Forelimb muscle (tissue), 1 donor: Measurements from ENCODE around the gene MED15. TPM values are rescaled to one million over a fixed set of nuclear protein-coding genes. Genes with fewer than 3 reads are reported as not detected.
A peak's percentile ranks its signal among the peaks of the same experiment; 100 is the strongest.
"Not testable (repeated sequence)": the region's sequence is repeated elsewhere in the genome, so short reads cannot be mapped to it uniquely, and the experiment has no call there.

Experiments
- DNase-seq: peaks from one replicate; pipeline ENCODE4 v3.0.0-alpha.2; 2013; ENCODE audit warnings: low read depth
- polyA plus RNA-seq: library from polyadenylated mRNA; unstranded; fragments of 120-200 nt; gene quantifications from one replicate; pipeline ENCODE4 v1.2.1, GENCODE V29; 2013; ENCODE audit not compliant: insufficient read length

Gene MED15, protein sequence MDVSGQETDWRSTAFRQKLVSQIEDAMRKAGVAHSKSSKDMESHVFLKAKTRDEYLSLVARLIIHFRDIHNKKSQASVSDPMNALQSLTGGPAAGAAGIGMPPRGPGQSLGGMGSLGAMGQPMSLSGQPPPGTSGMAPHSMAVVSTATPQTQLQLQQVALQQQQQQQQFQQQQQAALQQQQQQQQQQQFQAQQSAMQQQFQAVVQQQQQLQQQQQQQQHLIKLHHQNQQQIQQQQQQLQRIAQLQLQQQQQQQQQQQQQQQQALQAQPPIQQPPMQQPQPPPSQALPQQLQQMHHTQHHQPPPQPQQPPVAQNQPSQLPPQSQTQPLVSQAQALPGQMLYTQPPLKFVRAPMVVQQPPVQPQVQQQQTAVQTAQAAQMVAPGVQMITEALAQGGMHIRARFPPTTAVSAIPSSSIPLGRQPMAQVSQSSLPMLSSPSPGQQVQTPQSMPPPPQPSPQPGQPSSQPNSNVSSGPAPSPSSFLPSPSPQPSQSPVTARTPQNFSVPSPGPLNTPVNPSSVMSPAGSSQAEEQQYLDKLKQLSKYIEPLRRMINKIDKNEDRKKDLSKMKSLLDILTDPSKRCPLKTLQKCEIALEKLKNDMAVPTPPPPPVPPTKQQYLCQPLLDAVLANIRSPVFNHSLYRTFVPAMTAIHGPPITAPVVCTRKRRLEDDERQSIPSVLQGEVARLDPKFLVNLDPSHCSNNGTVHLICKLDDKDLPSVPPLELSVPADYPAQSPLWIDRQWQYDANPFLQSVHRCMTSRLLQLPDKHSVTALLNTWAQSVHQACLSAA
- 43.9 TPM for polyA plus RNA-seq

DNA sequence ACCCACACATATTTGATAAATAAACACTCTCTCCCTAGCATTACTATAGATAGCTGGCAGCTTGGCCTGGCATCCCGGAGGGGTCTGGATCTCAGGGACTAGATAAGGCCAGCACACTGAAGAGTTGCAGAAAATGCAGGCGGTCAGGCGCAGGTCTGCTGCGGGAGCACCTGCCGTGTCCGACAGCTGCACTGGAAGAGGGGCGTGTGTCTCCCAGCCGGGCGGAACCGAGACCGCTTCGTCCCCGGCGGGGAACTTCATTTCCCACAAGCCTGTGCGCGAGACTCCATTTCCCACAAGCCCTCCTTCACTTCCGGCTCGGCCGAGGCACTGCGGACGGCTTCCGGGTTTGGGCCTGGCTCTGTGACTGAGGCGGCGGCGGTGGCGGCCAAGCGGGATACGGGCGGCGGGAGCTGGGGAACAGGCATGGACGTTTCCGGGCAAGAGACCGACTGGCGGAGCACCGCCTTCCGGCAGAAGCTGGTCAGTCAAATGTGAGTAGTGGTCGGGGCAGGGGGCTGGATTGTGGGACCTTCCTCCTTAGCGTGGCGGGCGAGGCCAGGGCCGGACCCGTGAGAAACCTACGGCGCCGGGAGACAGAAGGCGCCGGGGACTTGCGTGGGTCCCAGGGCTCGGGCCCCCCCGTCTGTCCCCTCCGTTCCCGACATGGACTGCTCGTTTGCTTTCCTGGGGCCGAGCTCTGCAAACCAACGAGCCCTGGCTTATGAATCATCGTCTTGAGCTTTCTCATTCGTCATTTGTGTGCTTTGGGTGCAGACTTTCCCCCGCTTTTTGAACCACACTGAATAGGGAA, at the start of gene MED15:
TSS of gene MED15 (plus strand) at position 358 of the 814 bp plus-strand sequence. CDS start at position 427, 69 bp downstream.
- peak; percentile 57 for DNase-seq

DNA sequence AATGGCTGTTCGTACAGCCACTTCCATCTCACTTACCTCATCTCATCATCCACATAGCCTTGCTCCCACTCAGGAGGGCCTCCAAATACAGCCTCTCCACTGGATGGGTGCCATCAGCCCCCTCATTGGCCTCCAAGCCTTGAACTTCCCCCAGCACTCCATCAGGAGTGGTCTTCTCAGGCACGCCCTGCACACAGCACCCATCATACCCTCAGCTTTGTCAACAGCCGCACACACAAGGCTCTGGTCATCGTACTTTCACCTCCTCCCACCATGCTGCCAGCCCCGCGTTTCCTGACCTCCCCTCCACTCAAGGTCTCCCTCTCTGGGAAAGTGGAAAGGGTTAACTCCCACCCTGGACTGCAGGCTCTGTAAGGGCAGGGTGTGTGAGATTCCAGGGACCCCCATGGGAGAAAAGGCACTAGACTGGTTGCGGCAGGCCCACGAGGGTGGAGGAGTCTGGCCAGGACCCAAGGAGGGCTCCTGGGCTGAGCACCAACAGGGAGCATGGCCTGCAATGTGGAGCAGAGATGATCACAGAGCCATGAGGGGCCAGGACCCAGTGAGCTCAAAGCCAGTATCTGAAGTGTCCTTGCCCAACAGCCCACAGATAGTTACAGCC, 48.8 kb upstream of the MED15 start:
- no peak for DNase-seq

DNA sequence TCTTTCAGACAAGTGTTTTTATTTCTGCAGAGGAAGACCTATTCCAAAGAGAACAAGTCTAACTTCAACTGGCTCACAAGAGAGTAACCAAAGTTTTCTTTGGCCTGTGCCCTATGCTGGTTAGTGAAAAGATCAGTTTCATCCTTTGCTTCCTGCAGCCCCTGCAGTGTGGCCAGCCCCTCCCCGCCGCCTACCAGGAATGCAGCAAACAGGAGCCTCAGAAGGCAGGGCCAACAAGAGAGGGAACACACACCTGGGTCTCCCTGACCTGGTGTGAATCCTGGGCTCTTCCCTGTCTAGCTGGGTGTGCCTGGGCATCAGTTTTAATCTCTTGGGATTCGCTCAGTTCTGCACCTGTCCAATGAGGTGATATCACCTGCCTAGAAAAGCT, 48.3 kb upstream of the MED15 start:
- no peak for DNase-seq

DNA sequence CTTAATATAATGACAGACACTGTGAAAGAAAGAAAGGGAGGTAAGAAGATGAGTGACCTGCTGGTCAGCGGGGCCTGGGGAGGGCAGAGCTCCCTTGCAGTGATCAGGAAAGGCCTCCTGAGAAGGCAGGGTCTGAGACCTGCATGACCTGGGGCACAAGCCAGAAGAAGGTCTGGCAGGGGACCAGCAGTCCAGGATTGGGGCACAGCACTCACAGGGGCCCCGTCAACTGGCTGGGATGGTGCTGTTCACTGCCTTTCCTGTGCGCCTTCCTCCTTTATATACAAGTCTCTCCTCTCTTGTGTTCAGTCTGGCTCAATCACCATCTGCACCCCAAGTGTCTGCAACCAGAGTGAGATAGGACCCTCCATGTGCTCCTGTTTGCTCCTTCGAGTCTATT, 47.5 kb upstream of the MED15 start:
- no peak for DNase-seq

DNA sequence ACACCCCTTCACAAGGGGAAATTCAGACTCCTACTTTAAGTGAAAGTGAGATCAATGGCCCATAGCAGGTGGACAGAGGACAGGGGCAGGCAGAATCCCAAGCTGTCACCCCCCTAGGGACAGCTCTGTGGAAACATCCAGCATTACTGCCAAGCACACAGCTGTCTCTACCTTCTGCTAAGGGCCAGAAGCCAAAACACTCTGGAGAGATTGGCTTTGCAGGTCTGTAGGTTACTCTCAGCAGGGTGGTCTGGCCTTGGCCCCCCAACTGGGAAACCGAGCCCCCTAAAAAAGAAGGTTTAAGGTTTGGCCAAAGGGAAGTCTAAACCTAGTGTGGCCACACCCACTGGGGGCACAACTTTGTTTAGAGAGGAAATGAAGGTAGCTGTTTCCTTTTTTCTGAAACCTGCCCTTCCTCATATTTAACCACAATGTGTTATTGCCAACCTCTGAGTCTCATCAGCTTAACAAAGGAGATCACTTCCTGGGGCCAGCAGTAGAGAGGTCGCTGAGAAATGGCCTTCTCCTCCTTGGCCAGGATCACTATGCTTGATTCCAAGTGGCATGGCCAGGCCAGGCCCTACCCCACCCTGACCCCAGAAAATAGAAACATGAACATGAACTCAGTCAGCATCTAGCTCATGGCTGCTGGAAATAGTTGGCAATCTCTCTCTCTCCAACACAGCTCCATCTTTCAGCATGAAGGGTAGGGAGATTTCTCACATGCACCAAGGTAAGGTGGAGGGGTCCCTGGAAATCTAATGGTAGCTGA, 43.9 kb upstream of the MED15 start:
- DNase-seq, result no peak

DNA sequence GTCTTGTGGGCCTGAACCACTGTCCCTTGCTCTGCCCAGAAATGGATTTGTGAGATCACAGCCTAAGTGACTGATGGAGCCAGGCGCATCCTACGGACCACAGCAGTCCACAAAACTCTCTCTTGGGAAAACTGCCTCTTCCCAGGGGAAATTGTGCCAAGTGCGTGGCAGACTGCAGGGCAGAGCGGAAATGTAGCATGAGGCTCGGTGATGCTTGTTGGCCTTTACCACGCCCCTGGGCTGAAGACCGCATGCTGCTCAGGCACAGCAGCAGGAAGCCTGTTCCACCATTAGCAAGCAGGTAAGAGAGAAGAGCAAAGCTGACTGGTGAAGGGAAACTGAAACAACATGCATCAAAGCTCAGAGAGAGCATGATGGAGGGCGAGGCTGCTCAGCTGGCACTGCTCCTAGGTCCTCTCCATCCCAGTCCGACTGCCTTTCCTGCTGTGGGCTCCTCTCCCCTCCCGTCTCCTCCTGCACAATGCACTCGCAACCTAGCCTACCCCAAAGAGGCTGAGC, 43.3 kb upstream of the MED15 start:
- no peak for DNase-seq

DNA sequence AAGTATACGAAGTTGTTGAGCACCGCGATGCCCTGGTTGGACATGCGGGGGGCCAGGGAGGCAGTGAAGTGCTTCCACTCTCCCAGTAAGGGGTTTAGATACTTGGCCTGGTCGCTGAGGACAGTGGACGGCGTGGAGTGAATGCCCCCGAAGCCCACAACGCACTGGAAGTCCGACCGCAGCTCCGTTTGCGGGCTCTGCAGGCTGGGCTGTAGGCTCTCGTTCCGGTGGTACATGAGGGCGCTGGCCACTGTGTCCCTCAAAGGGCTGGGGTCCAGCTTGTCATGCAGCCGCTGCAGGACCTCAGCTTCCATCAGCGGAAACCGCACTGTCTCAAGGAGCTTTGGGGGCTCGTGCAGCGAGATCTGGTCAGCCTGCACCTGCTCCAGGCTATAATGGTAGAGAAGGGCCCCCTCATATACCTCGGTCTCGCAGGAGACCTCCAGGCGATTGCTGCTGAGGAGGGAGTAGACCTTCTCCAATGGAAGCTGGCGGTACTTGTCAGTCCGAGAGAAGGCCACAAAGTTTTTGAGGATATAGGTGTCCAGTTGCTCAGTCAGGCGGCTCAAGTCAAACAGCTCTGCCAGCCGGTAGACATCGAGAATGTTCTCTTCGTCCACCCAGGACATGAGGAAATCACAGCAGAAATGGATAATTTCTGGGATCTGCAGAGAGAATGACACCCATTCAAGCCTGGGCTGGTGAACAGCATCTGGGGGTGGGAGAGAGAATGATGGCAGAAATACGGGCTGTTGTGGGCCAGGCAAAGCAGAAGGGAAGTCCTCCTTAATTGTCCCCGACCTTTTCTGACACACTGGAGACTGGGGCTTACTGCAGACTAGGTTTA, 42.3 kb upstream of the MED15 start:
- DNase-seq, result no peak

DNA sequence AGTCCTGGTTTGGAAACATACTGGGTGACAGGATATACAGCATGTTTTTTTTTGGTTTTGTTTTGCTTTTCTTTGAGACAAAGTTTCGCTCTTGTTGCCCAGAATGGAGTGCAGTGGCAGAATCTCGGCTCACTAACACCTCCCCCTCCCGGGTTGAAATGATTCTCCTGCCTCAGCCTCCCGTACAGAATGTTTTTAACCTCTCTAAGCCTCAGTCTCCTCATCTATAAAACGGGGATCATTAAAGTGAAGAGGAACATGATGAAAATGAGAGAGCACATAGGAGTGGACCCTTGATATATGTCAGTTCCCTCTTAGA, 41.7 kb upstream of the MED15 start:
- DNase-seq, result no peak

DNA sequence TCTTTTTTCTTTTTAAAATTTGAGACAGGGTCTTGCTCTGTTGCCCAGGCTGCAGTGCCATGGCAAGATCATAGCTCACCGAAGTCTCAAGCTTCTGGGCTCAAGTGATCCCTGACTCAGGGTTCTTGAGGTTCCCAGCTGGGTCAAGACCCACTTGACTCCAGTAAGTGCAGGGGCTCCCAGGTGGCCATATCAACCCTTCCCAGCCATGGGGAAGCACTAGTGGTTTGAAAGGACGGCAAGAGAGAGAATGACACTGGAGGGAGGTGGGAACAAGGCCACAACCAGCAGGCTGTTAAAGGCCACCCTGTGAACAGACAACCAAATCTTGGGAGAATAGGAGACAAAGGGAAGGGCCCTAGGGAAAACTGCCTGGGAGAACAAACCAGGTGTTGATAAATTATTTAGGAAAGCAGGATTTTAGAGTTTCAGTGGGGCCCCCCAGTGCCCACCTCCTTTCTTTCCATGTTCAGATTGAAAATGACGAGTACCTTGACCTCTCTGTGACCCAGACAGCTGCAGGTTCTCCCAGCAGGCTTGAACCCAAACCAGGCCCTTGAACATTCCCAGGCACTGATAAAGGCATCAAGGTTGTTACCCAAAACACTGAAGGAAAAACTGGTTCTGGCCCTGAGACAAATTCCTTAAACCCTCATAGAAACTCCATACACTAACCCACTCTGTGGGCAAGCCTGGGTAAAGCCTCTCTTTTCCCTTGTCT, 40.6 kb upstream of the MED15 start:
- DNase-seq, result no peak

DNA sequence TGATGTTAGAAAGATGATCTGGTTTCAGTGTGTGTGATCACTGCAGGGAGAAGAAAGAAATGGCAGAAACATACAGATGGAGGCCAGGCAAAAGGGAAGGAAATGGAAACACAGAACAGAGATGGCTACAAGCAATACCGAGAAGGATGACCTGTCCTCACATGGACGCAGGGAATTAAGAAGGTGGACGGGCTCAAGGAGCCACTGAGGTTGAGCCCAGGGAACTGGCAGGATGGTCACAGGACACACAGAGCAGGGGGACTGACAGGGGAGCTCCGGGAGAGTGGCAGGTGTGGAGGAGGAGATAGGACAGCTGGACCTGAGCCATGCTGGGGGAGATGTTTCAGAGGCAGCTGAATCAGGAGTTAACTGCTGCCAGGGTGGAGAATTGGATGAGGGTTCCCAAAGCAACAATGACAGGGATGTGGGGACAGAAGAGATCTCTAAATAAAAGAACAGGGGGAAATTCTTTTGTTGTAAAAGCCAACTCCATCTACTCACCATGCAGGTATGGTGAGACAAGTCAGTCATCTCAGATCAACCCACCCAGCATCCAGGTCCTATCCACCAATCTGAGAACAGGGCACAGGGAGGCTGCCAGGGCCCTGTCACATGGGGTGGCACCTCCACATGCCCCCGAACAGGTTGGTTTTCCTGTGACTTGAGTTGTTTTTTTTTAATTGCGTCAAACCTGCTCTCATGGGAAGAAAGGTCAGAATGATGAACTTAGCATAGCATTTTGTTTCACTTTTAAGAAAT, 38.1 kb upstream of the MED15 start:
- DNase-seq, result no peak

DNA sequence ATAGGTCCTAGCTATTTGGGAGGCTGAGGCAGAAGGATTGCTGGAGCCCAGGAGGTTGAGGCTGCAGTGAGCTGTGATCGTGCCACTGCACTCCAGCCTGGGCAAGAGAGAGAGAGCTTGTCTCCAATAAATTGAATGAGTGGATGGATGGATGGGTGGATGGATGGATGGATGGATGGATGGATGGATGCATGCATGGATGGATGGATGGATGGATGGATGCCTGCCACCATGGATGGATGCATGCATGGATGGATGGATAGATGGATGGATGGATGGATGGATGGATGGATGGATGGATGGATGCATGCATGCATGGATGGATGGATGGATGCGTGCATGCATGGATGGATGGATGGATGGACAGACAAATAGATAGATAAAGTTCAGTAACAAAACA, 36.9 kb upstream of the MED15 start:
- not testable (repeated sequence) for DNase-seq

DNA sequence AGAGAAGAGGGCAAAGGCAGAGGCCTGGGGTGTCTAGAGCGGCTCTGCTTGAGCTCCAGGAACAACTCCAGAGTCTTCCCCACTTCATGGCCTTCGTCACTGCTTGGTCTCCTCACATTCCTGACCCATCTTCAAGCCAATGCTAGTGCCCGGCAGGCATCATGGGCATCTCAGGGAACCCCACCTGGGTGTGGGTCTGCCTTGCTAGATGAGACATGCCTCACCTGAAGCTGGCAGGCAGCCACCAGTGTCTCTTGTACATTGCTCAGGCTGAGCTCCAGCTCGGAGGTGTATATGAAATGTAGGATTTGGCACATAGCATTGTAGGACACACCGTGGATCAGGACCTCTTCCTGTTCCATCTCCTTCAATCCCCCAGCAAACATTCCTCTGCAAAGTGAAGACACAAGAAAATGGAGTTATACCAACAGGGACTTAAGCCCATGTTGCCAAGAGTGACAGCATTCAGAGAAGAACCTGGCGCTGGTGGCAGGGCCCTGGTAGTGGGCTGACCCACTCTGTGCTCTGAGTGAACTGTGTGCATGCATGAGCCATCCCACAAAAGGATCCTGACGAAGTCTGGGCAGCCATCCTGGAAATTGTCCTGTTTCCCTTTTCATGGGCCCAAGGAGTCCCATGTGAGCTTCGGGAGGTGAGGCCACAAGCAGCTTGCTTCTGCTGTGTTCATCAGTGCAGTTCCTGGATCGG, 36.1 kb upstream of the MED15 start:
- no peak for DNase-seq

DNA sequence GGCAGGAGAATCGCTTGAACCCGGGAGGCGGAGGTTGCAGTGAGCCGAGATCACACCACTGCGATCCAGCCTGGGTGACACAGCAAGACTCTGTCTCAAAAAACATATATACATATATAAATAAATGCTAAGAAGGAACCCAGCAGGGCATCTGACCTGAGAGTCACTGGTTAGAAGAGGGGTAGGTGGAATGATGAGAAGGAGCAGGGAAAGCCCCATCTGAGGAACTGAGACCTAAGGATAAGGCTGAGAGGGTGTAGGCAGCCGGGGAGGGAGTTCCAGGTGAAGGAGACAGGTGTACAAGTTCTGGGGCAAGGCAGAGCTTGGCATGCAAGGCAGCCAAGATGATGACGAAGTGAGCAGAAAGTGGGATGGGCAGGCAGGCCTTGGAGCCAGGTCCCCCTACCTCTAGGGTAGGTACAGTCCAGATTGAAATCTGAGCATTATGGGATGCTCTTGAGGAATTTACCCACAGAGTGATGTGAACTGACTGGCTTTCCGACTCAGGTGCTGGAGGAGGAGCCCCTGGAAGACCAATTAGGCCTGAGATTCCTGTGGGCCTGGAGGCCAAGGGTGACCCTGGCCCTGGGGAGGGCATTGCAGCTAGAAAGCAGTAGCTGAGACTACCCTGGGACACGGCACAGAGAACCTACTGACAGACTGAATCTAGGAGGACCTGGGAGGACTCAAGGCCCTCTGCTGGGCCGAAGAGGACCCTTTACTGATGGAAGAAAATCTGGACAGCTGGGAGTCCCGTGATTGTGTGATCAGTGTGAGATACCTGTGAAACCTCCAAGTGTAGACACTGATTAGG, 34.6 kb upstream of the MED15 start:
- DNase-seq, result no peak

DNA sequence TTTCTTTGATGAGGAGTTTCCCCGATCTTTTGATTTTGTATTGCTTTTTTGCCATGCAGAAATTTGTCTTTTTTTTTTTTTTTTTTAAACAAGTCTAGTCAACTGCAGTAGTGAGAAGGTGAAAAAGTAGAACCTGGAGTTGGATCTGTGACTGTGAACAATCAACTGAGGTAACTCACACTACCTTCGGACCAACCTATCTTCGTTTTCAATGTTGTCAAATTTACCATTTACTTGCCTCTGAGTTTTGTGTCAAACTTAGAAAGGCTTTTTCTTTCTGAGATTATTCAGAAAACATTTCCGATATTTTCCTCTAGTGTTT, 32.3 kb upstream of the MED15 start:
- no peak for DNase-seq

DNA sequence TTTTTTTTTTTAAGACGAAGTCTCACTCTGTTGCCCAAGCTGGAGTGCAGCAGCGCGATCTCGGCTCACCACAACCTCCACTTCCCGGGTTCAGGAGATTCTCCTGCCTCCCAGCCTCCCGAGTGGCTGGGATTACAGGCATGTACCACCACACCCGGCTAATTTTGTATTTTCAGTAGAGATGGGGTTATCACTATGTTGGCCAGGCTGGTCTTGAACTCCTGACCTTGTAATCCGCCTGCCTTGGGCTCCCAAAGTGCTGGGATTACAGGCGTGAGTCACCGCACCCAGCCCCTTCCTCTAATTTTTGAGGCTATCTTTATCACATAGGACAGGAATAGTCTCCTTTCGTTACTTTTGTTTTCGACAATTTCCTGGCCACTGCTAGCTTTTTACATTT, 31.8 kb upstream of the MED15 start:
- DNase-seq, result not testable (repeated sequence)

DNA sequence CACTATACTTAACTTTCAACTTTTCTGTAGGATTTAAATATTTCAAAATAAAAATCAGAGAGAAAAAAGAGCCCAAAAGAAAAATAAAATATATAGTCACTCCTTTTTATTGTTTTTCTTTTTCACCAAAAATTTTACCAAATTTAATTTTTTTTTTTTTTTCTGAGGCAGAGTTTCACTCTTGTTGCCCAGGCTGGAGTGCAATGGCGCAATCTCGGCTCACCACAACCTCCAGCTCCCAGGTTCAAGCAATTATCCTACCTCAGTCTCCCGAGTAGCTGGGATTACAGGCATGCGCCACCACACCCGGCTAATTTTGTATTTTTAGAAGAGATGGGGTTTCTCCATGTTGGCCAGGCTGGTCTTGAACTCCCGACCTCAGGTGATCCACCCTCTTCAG, 29.4 kb upstream of the MED15 start:
- DNase-seq, result not testable (repeated sequence)

DNA sequence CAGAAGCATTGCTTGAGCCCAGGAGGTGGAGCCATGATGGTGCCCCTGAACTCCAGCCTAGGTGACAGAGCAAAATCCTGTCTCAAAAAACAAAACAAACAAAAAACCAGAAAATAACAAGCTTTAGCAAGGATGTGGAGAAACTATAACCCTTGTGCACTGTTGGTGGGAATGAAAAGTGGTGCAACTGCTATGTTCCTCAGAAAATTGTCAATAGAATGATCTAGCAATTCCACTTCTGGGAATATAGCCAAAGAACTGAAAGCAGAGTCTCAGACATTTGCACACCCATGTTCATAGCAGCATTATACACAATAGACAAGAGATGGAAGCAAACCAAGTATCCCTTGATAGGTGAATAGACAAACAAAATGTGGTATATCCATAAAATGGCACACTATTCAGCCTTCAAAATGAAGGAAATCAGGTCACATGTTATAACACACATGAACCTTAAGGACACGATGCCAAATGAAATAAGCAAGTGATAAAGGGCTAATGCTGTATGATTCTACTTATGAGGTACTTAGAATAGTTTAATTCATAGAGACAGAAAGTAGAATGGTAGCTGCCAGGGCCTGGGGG, 27.7 kb upstream of the MED15 start:
- DNase-seq, result no peak
